Tibial artery (tissue), 4 donors: ENCODE results near the gene GPR155.

ENCODE experiments used
- DNase-seq, 2 donors: peaks; one replicate each; pipeline ENCODE4 v3.0.0-alpha.2; 2019
- H3K27ac ChIP-seq, 2 donors: fragments of 200-600 bp; sonication (generic) in 1 of 2; 1 replicate in 1 of 2; 2 replicates in 1 of 2; pipeline ENCODE4 v1.5.1; 2018 to 2019; ENCODE audit warnings: mild to moderate bottlenecking in 1 of 2
- H3K27me3 ChIP-seq, 2 donors: fragments of 200-600 bp; sonication (generic) in 1 of 2; one replicate each; pipeline versions ENCODE4 v1.5.1 to v1.6.0; 2016 to 2019
- H3K36me3 ChIP-seq, 3 donors: fragments of 200-600 bp; sonication (generic) in 2 of 3; one replicate each; pipeline ENCODE4 v1.5.1; 2016 to 2019; ENCODE audit warnings: mild to moderate bottlenecking in 2 of 3
- H3K4me1 ChIP-seq, 4 donors: fragments of 200-600 bp; sonication (generic) in 2 of 4; 1 replicate in 3 of 4; 2 replicates in 1 of 4; pipeline ENCODE4 v1.5.1; 2016 to 2019
- H3K4me3 ChIP-seq, 2 donors: fragments of 200-600 bp; sonication (generic) in 1 of 2; 1 replicate in 1 of 2; 2 replicates in 1 of 2; pipeline ENCODE4 v1.5.1; 2018 to 2019; ENCODE audit warnings: mild to moderate bottlenecking in 2 of 2
- H3K9me3 ChIP-seq, 3 donors: fragments of 200-600 bp; sonication (generic) in 1 of 3; one replicate each; pipeline ENCODE4 v1.5.1; 2016 to 2019
- CTCF ChIP-seq, 2 experiments: fragments of 200-600 bp in 1 of 2; fragments of 450-650 bp in 1 of 2; IDR thresholded peaks; one replicate each; pipeline ENCODE4 v1.5.1; 2017 to 2019; ENCODE audit warnings: antibody characterized with exemption in 2 of 2, mild to moderate bottlenecking in 1 of 2, moderate library complexity in 1 of 2
- intact Hi-C: fragments of 100-400 bp; cut with DNase I; formaldehyde crosslinking; loops from one replicate; pipeline ENCODE4 v1.15.0; 2023; ENCODE audit warnings: low total_unique reads

Gene GPR155

GRCh38 chr2:174403628-174404027 is 83.2 kb downstream of the GPR155 start:
- no peak for TF ChIP-seq CTCF (IDR thresholded peaks at IDR 0.05)
- DNase-seq = no peak
- Histone ChIP-seq H3K9me3 (no peaks in the 10 kb centered on the region), H3K4me3 (no peak overlapping the region), H3K27ac (no peak overlapping the region), H3K36me3 (peaks cover 10 to 35% (median 30%) of the 10 kb centered on the region in 3 donors), H3K27me3 (no peaks in the 10 kb centered on the region), H3K4me1 (no peaks in the 10 kb centered on the region)
- intact Hi-C loops = no loop called here

GRCh38 chr2:174400853-174401252 is 86.0 kb downstream of the GPR155 start:
- Histone ChIP-seq H3K27ac (no peak overlapping the region), H3K36me3 (peaks cover 10 to 35% (median 30%) of the 10 kb centered on the region in 3 donors), H3K27me3 (no peaks in the 10 kb centered on the region), H3K9me3 (no peaks in the 10 kb centered on the region), H3K4me1 (peaks cover 0 to 9% (median 4%) of the 10 kb centered on the region in 4 donors), H3K4me3 (no peak overlapping the region)
- intact Hi-C loops = no loop called here
- TF ChIP-seq CTCF (IDR thresholded peaks at IDR 0.05) = no peak
- DNase-seq = no peak

- intact Hi-C loops = no loop called here
- H3K36me3 ChIP-seq = peaks cover 10 to 35% (median 29%) of the 10 kb centered on the region in 3 donors
- H3K9me3 ChIP-seq = no peaks in the 10 kb centered on the region
- no peaks in the 10 kb centered on the region for H3K27me3 ChIP-seq
- no peak overlapping the region for H3K4me3 ChIP-seq
- no peak for DNase-seq
- peaks cover 0 to 17% (median 11%) of the 10 kb centered on the region in 4 donors for H3K4me1 ChIP-seq
- H3K27ac ChIP-seq = no peak overlapping the region
- no peak for TF ChIP-seq CTCF (IDR thresholded peaks at IDR 0.05)
Observed at GRCh38 chr2:174399171-174399570, 87.7 kb downstream of the GPR155 start.

GRCh38 chr2:174397773-174398172 is 89.1 kb downstream of the GPR155 start:
- no peak for DNase-seq
- Histone ChIP-seq H3K27ac (no peak overlapping the region), H3K4me3 (no peak overlapping the region), H3K4me1 (peaks cover 0 to 31% (median 20%) of the 10 kb centered on the region in 4 donors), H3K9me3 (no peaks in the 10 kb centered on the region), H3K27me3 (no peaks in the 10 kb centered on the region), H3K36me3 (peaks cover 0 to 24% (median 19%) of the 10 kb centered on the region in 3 donors)
- intact Hi-C loops = no loop called here
- no peak for TF ChIP-seq CTCF (IDR thresholded peaks at IDR 0.05)

- H3K9me3 ChIP-seq = no peaks in the 10 kb centered on the region
- H3K4me1 ChIP-seq = peaks cover 0 to 36% (median 22%) of the 10 kb centered on the region in 4 donors
- H3K36me3 ChIP-seq = peaks cover 0 to 12% (median 10%) of the 10 kb centered on the region in 3 donors
- peak overlapping the region; percentile 66 to 87 for H3K4me3 ChIP-seq
- no peak for DNase-seq
- H3K27ac ChIP-seq = peak overlapping the region; percentile 70 to 82
- no peak for TF ChIP-seq CTCF (IDR thresholded peaks at IDR 0.05)
- no peaks in the 10 kb centered on the region for H3K27me3 ChIP-seq
- intact Hi-C loops = no loop called here
Observed at GRCh38 chr2:174395969-174396630, 90.7 kb downstream of the GPR155 start.
